Endodermal cell (in vitro differentiated cells): ENCODE results near the gene PXMP4. TPM values are rescaled to one million over a fixed set of nuclear protein-coding genes. Genes with fewer than 3 reads are reported as not detected.

ENCODE experiments used
- DNase-seq: peaks from one replicate; pipeline ENCODE4 v3.0.0-alpha.2; 2017
- H3K27ac ChIP-seq: 2 replicates; pipeline ENCODE4 v1.5.1; 2013; ENCODE audit warnings: mild to moderate bottlenecking, low read depth, low read length, moderate library complexity
- H3K27me3 ChIP-seq: 2 replicates; pipeline ENCODE4 v1.6.1; 2013; ENCODE audit warnings: mild to moderate bottlenecking, low read length, moderate library complexity; ENCODE audit not compliant: insufficient read depth, control insufficient read depth, poor library complexity, severe bottlenecking
- H3K36me3 ChIP-seq: 2 replicates; pipeline ENCODE4 v1.7.0; 2013; ENCODE audit warnings: mild to moderate bottlenecking, low read length, moderate library complexity; ENCODE audit not compliant: control insufficient read depth, insufficient read depth
- H3K4me1 ChIP-seq: one replicate; pipeline ENCODE4 v1.7.0; 2013; ENCODE audit warnings: low read length; ENCODE audit not compliant: control insufficient read depth, insufficient read depth
- H3K4me3 ChIP-seq: 2 replicates; pipeline ENCODE4 v1.5.1; 2013; ENCODE audit warnings: mild to moderate bottlenecking, low read length, moderate library complexity
- H3K9ac ChIP-seq: 2 replicates; pipeline ENCODE4 v1.6.1; 2013; ENCODE audit warnings: mild to moderate bottlenecking, low read length, moderate library complexity; ENCODE audit not compliant: poor library complexity, severe bottlenecking; ENCODE audit errors: extremely low read depth
- H3K9me3 ChIP-seq: 2 replicates; pipeline ENCODE4 v1.6.1; 2013; ENCODE audit warnings: mild to moderate bottlenecking, low read length, moderate library complexity; ENCODE audit not compliant: control insufficient read depth
- H3K27ac Mint-ChIP-seq: 2 replicates; pipeline ENCODE4 v1.8.0; 2020; ENCODE audit warnings: mixed read lengths
- H3K27me3 Mint-ChIP-seq: 2 replicates; pipeline ENCODE4 v1.8.0; 2021; ENCODE audit warnings: mild to moderate bottlenecking, mixed read lengths; ENCODE audit not compliant: insufficient read depth
- H3K36me3 Mint-ChIP-seq: 2 replicates; pipeline ENCODE4 v1.8.0; 2020; ENCODE audit warnings: low read depth, mixed read lengths
- H3K4me1 Mint-ChIP-seq: 2 replicates; pipeline ENCODE4 v1.8.0; 2020; ENCODE audit warnings: mixed read lengths
- H3K4me3 Mint-ChIP-seq: 2 replicates; pipeline ENCODE4 v1.8.0; 2020; ENCODE audit warnings: mild to moderate bottlenecking, moderate library complexity, mixed read lengths
- H3K9me3 Mint-ChIP-seq: 2 replicates; pipeline ENCODE4 v1.8.0; 2020; ENCODE audit warnings: mild to moderate bottlenecking, mixed read lengths
- CTCF ChIP-seq: fragments of 200-600 bp; sonication (generic); conservative IDR thresholded peaks from 2 replicates; pipeline ENCODE4 v1.5.0; 2021; ENCODE audit warnings: antibody characterized with exemption, mild to moderate bottlenecking
- WGBS, 2 experiments: methylation state at CpG; one replicate each; pipeline versions ENCODE4 v1.1.5 to v1.1.7; 2013; ENCODE audit warnings: missing lambda C conversion rate in 2 of 2, mixed read lengths in 1 of 2; ENCODE audit not compliant: insufficient coverage in 1 of 2, insufficient read length in 1 of 2; 5-methylcytosine and 5-hydroxymethylcytosine counted together
- total RNA-seq, 2 donors: library from RNA; stranded (reverse); fragmentation: NEBNext Ultra II Directional in 1 of 2; extraction: Animal tissue kit (Norgen Biotek cat#: 25700) in 1 of 2; gene quantifications; 2 replicates in 1 of 2; 3 replicates in 1 of 2; pipeline ENCODE4 v1.2.1, GENCODE V29; 2021

Gene PXMP4
- total RNA-seq, 2 donors from 2014 or later, result 1.5 to 3.8 TPM

DNA sequence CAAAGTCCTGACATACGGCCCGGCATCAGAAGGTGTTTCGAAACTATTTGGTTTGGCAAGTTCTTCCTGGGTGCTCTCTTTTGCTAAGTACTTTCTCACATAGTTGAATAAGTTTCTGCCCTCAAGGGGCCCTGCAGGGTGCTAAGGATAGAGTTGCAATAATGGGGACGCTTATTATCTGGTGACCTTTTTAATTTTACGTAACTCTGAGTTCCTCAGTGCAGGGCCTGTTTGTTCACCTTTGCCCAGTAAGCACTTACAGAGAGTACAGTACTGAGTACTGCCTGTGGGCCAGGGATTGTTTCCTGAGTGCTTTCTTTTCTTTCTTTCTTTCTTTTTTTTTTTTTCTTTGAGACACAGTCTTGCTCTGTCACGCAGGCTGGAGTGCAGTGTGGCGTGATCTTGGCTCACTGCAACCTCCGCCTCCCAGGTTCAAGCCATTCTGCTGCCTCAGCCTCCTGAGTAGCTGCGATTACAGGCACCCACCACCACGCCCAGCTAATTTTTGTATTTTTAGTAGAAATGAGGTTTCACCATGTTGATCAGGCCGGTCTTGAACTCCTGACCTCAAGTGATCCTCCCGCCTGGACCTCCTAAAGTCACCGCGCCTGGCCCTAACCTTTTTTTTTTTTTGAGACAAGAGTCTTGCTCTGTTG lies 4.5 kb upstream of the PXMP4 start:
- Histone ChIP-seq H3K9ac (no peak overlapping the region), H3K36me3 (no peaks in the 10 kb centered on the region), H3K4me1 (no peaks in the 10 kb centered on the region), H3K4me3 (no peak overlapping the region), H3K9me3 (no peaks in the 10 kb centered on the region), H3K27me3 (no peaks in the 10 kb centered on the region), H3K27ac (no peak overlapping the region)
- DNase-seq, result no peak
- WGBS, 2 experiments, result 93 to 99% methylated on average over 14 of the region's 14 CpGs
- H3K36me3 Mint-ChIP-seq, result no peaks in the 10 kb centered on the region
- peaks cover 2% of the 10 kb centered on the region for H3K27me3 Mint-ChIP-seq
- TF ChIP-seq CTCF, result no peak
- H3K4me1 Mint-ChIP-seq, result no peaks in the 10 kb centered on the region
- H3K27ac Mint-ChIP-seq, result no peak overlapping the region
- peaks cover 3% of the 10 kb centered on the region for H3K9me3 Mint-ChIP-seq
- H3K4me3 Mint-ChIP-seq, result no peak overlapping the region

GRCh38 chr20:33721391-33722140 lies 1.5 kb upstream of the PXMP4 start:
- WGBS, 2 experiments, result 86 to 94% methylated on average over 7 to 10 of the region's 11 CpGs
- no peak for DNase-seq
- no peaks in the 10 kb centered on the region for H3K9me3 ChIP-seq
- no peak overlapping the region for H3K4me3 ChIP-seq
- H3K4me1 ChIP-seq, result no peaks in the 10 kb centered on the region
- TF ChIP-seq CTCF, result no peak
- H3K4me1 Mint-ChIP-seq, result no peaks in the 10 kb centered on the region
- H3K27ac ChIP-seq, result no peak overlapping the region
- H3K4me3 Mint-ChIP-seq, result no peak overlapping the region
- no peak overlapping the region for H3K27ac Mint-ChIP-seq
- H3K36me3 Mint-ChIP-seq, result no peaks in the 10 kb centered on the region
- no peaks in the 10 kb centered on the region for H3K27me3 ChIP-seq
- H3K36me3 ChIP-seq, result no peaks in the 10 kb centered on the region
- no peak overlapping the region for H3K9ac ChIP-seq
- H3K9me3 Mint-ChIP-seq, result peaks cover 3% of the 10 kb centered on the region
- H3K27me3 Mint-ChIP-seq, result peaks cover 2% of the 10 kb centered on the region

GRCh38 chr20:33719277-33719988 lies 677 bp downstream of the PXMP4 start:
- H3K36me3 Mint-ChIP-seq, result no peaks in the 10 kb centered on the region
- H3K9ac ChIP-seq, result no peak overlapping the region
- no peak for TF ChIP-seq CTCF

More at GRCh38 chr20:33719277-33719988, 677 bp downstream of the PXMP4 start:
- H3K4me3 ChIP-seq, result peak overlapping the region; percentile 77
- Mint-ChIP-seq H3K27me3 (peaks cover 2% of the 10 kb centered on the region), H3K27ac (no peak overlapping the region), H3K4me3 (peak overlapping the region; percentile 60), H3K9me3 (peaks cover 3% of the 10 kb centered on the region), H3K4me1 (no peaks in the 10 kb centered on the region)
- H3K27me3 ChIP-seq, result no peaks in the 10 kb centered on the region
- H3K27ac ChIP-seq, result no peak overlapping the region
- peak; percentile 47 for DNase-seq
- no peaks in the 10 kb centered on the region for H3K36me3 ChIP-seq
- WGBS, 2 experiments, result 88 to 89% methylated on average over 12 to 13 of the region's 13 CpGs
- H3K9me3 ChIP-seq, result no peaks in the 10 kb centered on the region
- no peaks in the 10 kb centered on the region for H3K4me1 ChIP-seq
